Epithelial cell of esophagus (primary cell): ENCODE data around the gene PIP5K1B.

ENCODE experiments used
- DNase-seq: peaks from one replicate; pipeline ENCODE4 v3.0.0; 2010; ENCODE audit warnings: low read depth
- H3K4me3 ChIP-seq: 2 replicates; pipeline ENCODE4 v1.5.1; 2011; ENCODE audit warnings: mild to moderate bottlenecking, low read length, control low read depth
- TF ChIP-seq, protein P1 (sequence below): IDR thresholded peaks from 2 replicates; pipeline ENCODE4 v1.5.1; 2011; ENCODE audit warnings: low read depth, mild to moderate bottlenecking, low read length, control low read depth, inconsistent platforms; ENCODE audit not compliant: insufficient read depth; ENCODE audit errors: missing control alignments

Gene PIP5K1B

GRCh38 chr9:68706363-68707201, 1.5 kb downstream of the PIP5K1B start:
- TF ChIP-seq, protein P1, sequence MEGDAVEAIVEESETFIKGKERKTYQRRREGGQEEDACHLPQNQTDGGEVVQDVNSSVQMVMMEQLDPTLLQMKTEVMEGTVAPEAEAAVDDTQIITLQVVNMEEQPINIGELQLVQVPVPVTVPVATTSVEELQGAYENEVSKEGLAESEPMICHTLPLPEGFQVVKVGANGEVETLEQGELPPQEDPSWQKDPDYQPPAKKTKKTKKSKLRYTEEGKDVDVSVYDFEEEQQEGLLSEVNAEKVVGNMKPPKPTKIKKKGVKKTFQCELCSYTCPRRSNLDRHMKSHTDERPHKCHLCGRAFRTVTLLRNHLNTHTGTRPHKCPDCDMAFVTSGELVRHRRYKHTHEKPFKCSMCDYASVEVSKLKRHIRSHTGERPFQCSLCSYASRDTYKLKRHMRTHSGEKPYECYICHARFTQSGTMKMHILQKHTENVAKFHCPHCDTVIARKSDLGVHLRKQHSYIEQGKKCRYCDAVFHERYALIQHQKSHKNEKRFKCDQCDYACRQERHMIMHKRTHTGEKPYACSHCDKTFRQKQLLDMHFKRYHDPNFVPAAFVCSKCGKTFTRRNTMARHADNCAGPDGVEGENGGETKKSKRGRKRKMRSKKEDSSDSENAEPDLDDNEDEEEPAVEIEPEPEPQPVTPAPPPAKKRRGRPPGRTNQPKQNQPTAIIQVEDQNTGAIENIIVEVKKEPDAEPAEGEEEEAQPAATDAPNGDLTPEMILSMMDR = no peak
- DNase-seq = no peak
- H3K4me3 ChIP-seq = no peak overlapping the region

GRCh38 chr9:68707801-68708488, 2.9 kb downstream of the PIP5K1B start:
- TF ChIP-seq, protein P1 = no peak
- no peak overlapping the region for H3K4me3 ChIP-seq
- DNase-seq = no peak

- TF ChIP-seq, protein P1 = no peak
- no peak for DNase-seq
- no peak overlapping the region for H3K4me3 ChIP-seq
These were observed 3.5 kb downstream of the PIP5K1B start for GRCh38 chr9:68708513-68708912.

GRCh38 chr9:68709291-68710110, 4.5 kb downstream of the PIP5K1B start:
- TF ChIP-seq, protein P1 = no peak
- no peak overlapping the region for H3K4me3 ChIP-seq
- no peak for DNase-seq

DNA sequence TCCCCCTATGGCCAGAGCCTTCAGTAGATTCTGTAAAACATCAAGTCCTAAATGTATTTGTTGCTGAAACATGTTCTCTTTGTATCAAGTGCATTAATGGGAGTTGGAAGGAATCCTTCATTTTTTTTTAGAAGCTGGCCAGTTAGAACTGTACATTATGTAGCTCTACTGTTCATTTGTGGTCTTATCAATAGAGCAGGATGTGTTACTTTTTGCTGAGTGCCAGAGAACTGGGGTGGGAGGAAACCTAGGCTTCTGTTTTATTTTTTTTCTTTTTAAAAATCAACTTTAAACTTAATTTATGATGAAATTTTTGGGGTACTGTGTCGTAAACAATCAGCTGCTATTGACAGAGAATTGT, 5.1 kb downstream of the PIP5K1B start:
- no peak overlapping the region for H3K4me3 ChIP-seq
- TF ChIP-seq, protein P1 = no peak
- no peak for DNase-seq

DNA sequence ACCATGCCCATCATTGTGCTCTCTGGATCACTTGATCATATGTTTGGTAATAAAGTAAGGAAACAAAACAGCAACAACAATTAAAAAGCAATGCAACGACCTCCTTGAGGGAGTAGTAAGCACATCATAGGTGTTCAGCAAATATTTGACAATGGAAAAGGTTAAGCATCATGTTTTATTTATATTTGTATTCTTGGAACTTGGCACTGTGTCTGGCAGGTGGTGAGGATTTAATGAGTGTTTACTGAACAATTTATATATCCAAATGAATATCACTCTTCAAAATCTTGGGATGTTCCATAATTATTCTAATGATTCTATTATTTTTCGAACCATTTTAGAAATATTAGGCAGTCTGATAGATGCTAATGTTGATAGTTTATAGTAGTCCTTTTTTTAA, 6.2 kb downstream of the PIP5K1B start:
- DNase-seq = no peak
- TF ChIP-seq, protein P1 = no peak
- no peak overlapping the region for H3K4me3 ChIP-seq
